A549 treated with DMSO at 1 μM for 4 hours (cell line): ENCODE data around the gene DNAJC3. TPM values are rescaled to one million over a fixed set of nuclear protein-coding genes. Genes with fewer than 3 reads are reported as not detected.

Experiments
- total RNA-seq: library from RNA; stranded (reverse); fragments of 200-300 nt; extraction: Qiagen RNA extraction; gene quantifications from 5 replicates; pipeline ENCODE4 v1.2.3, GENCODE V29; 2022; ENCODE audit warnings: low read depth

The DNAJC3 gene, protein sequence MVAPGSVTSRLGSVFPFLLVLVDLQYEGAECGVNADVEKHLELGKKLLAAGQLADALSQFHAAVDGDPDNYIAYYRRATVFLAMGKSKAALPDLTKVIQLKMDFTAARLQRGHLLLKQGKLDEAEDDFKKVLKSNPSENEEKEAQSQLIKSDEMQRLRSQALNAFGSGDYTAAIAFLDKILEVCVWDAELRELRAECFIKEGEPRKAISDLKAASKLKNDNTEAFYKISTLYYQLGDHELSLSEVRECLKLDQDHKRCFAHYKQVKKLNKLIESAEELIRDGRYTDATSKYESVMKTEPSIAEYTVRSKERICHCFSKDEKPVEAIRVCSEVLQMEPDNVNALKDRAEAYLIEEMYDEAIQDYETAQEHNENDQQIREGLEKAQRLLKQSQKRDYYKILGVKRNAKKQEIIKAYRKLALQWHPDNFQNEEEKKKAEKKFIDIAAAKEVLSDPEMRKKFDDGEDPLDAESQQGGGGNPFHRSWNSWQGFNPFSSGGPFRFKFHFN
- 12.2 to 17.0 TPM (median 14.8 TPM) in 5 replicates for total RNA-seq

GRCh38 chr13:95676762-95677563 is at the start of gene DNAJC3:
TSS of gene DNAJC3 (plus strand) at chr13:95677139. CDS start at chr13:95677256, 117 bp downstream.

GRCh38 chr13:95644601-95645052 is 32.3 kb upstream of the DNAJC3 start, which contains the start of gene DZIP1:
TSS of gene DZIP1 (minus strand) at chr13:95644706. CDS start at chr13:95642029, 2,677 bp downstream.

Other genes starting within 250 kb of the DNAJC3 start
- gene CLDN10, start 124.4 kb upstream of the DNAJC3 start, total RNA-seq = 0.22 to 0.62 TPM (median 0.35 TPM) in 4 of 5 replicates, not detected in the other
- gene DZIP1, start 32.4 kb upstream of the DNAJC3 start, total RNA-seq = 9.5 to 15.2 TPM (median 13.9 TPM) in 5 replicates